MCF 10A (cell line): ENCODE data around the gene PGM1. TPM values are rescaled to one million over a fixed set of nuclear protein-coding genes. Genes with fewer than 3 reads are reported as not detected.

ENCODE experiments used
- BruUV-seq: library from RNA; stranded (reverse); fragments of 400-500 nt; replicated peaks from 2 replicates; lab custom pipeline; 2021; lab: Mats Ljungman, UMichigan
- CTCF ChIA-PET: fragments of 300-600 bp; sonication (Branson Sonifier 250); formaldehyde crosslinking; extraction: SDS; loops from one replicate; lab custom pipeline; 2021; ENCODE audit warnings: antibody characterized with exemption, inconsistent platforms; lab: Yijun Ruan, JAX
- POLR2A ChIA-PET: fragments of 300-600, 350-650 bp; sonication (Branson Sonifier 250); formaldehyde crosslinking; extraction: SDS; loops from one replicate; lab custom pipeline; 2020; ENCODE audit warnings: antibody characterized with exemption, inconsistent platforms; lab: Yijun Ruan, JAX
- DNase-seq: peaks from one replicate; pipeline ENCODE4 v3.0.0-alpha.2; 2018; ENCODE audit not compliant: unreplicated experiment
- H3K27ac Mint-ChIP-seq: one replicate; pipeline ENCODE4 v1.8.0; 2022; ENCODE audit warnings: mild to moderate bottlenecking, low read depth, mixed read lengths; ENCODE audit not compliant: unreplicated experiment
- H3K27me3 Mint-ChIP-seq: one replicate; pipeline ENCODE4 v1.8.0; 2022; ENCODE audit warnings: mixed read lengths; ENCODE audit not compliant: insufficient read depth, unreplicated experiment
- H3K36me3 Mint-ChIP-seq: one replicate; pipeline ENCODE4 v1.8.0; 2022; ENCODE audit warnings: mild to moderate bottlenecking, moderate library complexity, mixed read lengths; ENCODE audit not compliant: insufficient read depth, unreplicated experiment
- H3K4me1 Mint-ChIP-seq: one replicate; pipeline ENCODE4 v1.8.0; 2022; ENCODE audit warnings: mixed read lengths; ENCODE audit not compliant: insufficient read depth, unreplicated experiment
- H3K4me3 Mint-ChIP-seq: one replicate; pipeline ENCODE4 v1.8.0; 2022; ENCODE audit warnings: mild to moderate bottlenecking, moderate library complexity, mixed read lengths; ENCODE audit not compliant: unreplicated experiment
- H3K9me3 Mint-ChIP-seq: one replicate; pipeline ENCODE4 v1.8.0; 2022; ENCODE audit warnings: mixed read lengths; ENCODE audit not compliant: unreplicated experiment
- CTCF ChIP-seq: fragments of 200-600 bp; IDR thresholded peaks from one replicate; pipeline ENCODE4 v1.8.0; 2022; ENCODE audit warnings: antibody characterized with exemption, mild to moderate bottlenecking; ENCODE audit not compliant: unreplicated experiment
- intact Hi-C: fragments of 100-400 bp; cut with micrococcal nuclease; formaldehyde crosslinking; loops from 2 replicates; pipeline ENCODE4 v1.14.1; 2022
- total RNA-seq: library from RNA; stranded (reverse); gene quantifications from 2 replicates; pipeline ENCODE4 v1.2.3, GENCODE V29; 2022

PGM1 gene
- total RNA-seq, 1 experiment from 2014 or later, result 60.2 TPM

GRCh38 chr1:63638471-63638870 is 45.3 kb downstream of the PGM1 start:
- DNase-seq, result no peak
- no TSS peak for BruUV-seq
- Mint-ChIP-seq H3K27ac (peak overlapping the region; percentile 61), H3K9me3 (no peaks in the 10 kb centered on the region), H3K36me3 (peaks cover 84% of the 10 kb centered on the region), H3K4me1 (no peaks in the 10 kb centered on the region), H3K27me3 (no peaks in the 10 kb centered on the region), H3K4me3 (no peak overlapping the region)
- intact Hi-C loops, result no loop called here
- ChIA-PET POLR2A (no interaction called here), CTCF (no interaction called here)
- TF ChIP-seq CTCF, result no peak

- no TSS peak for BruUV-seq
- Mint-ChIP-seq H3K36me3 (peaks cover 80% of the 10 kb centered on the region), H3K4me3 (no peak overlapping the region), H3K27ac (peak overlapping the region; percentile 61), H3K9me3 (no peaks in the 10 kb centered on the region), H3K4me1 (no peaks in the 10 kb centered on the region), H3K27me3 (no peaks in the 10 kb centered on the region)
- DNase-seq, result no peak
- ChIA-PET CTCF (no interaction called here), POLR2A (no interaction called here)
- no peak for TF ChIP-seq CTCF
- intact Hi-C loops, result no loop called here
Observed at GRCh38 chr1:63638875-63639274, 45.7 kb downstream of the PGM1 start.

GRCh38 chr1:63640633-63641567 is 47.7 kb downstream of the PGM1 start:
- H3K9me3 Mint-ChIP-seq, result no peaks in the 10 kb centered on the region
- intact Hi-C loops, result no loop called here
- no peak for DNase-seq
- no peak for TF ChIP-seq CTCF
- POLR2A ChIA-PET, result interaction anchor here (0.6 kb wide), 1 partner anchor 1167 kb away, joined by 4 read pairs; no protein-coding TSS in a partner anchor
- H3K4me3 Mint-ChIP-seq, result no peak overlapping the region
- no peaks in the 10 kb centered on the region for H3K4me1 Mint-ChIP-seq
- BruUV-seq, result no TSS peak
- no peaks in the 10 kb centered on the region for H3K27me3 Mint-ChIP-seq
- CTCF ChIA-PET, result no interaction called here
- no peak overlapping the region for H3K27ac Mint-ChIP-seq
- peaks cover 73% of the 10 kb centered on the region for H3K36me3 Mint-ChIP-seq

GRCh38 chr1:63641615-63642014 is 48.4 kb downstream of the PGM1 start:
- Mint-ChIP-seq H3K27ac (no peak overlapping the region), H3K27me3 (no peaks in the 10 kb centered on the region), H3K9me3 (no peaks in the 10 kb centered on the region), H3K36me3 (peaks cover 67% of the 10 kb centered on the region), H3K4me3 (no peak overlapping the region), H3K4me1 (no peaks in the 10 kb centered on the region)
- intact Hi-C loops, result no loop called here
- CTCF ChIA-PET, result interaction anchor here (0.5 kb wide), 1 partner anchor 50 kb away, joined by 3 read pairs; no protein-coding TSS in a partner anchor
- no peak for TF ChIP-seq CTCF
- DNase-seq, result no peak
- no TSS peak for BruUV-seq
- POLR2A ChIA-PET, result interaction anchor here (0.6 kb wide), 1 partner anchor 1166 kb away, joined by 4 read pairs; no protein-coding TSS in a partner anchor
